HEK293 (cell line): Measurements from ENCODE around the gene TRAF3.

Experiments used
- ATF2 ChIP-seq: fragments of 450-650 bp; formaldehyde crosslinking; IDR thresholded peaks from 2 replicates; pipeline ENCODE4 v1.5.1; 2016; ENCODE audit warnings: missing biosample characterization, missing genetic modification characterization, low read depth
- ZFP41 ChIP-seq: fragments of 450-650 bp; formaldehyde crosslinking; IDR thresholded peaks from 2 replicates; pipeline ENCODE4 v1.5.1; 2016; ENCODE audit warnings: missing biosample characterization, missing genetic modification characterization, borderline replicate concordance

GRCh38 chr14:102939329-102939728 lies 162.1 kb downstream of the TRAF3 start:
- TF ChIP-seq ATF2 (tag by site-specific recombination) (no peak), ZFP41 (tag by site-specific recombination) (no peak)
